Progenitor cell of endocrine pancreas (in vitro differentiated cells): ENCODE measurements around the gene GPX7. TPM values are rescaled to one million over a fixed set of nuclear protein-coding genes. Genes with fewer than 3 reads are reported as not detected.

Experiments used
- DNase-seq: peaks from one replicate; pipeline ENCODE4 v3.0.0; 2021; ENCODE audit warnings: low spot score; ENCODE audit not compliant: unreplicated experiment
- H3K27ac Mint-ChIP-seq: 2 replicates; pipeline ENCODE4 v1.8.0; 2021; ENCODE audit warnings: mild to moderate bottlenecking, moderate library complexity, mixed read lengths
- H3K27me3 Mint-ChIP-seq: 2 replicates; pipeline ENCODE4 v1.8.0; 2021; ENCODE audit warnings: mixed read lengths
- H3K36me3 Mint-ChIP-seq: 2 replicates; pipeline ENCODE4 v1.8.0; 2022; ENCODE audit warnings: mixed read lengths; ENCODE audit not compliant: insufficient read depth
- H3K4me1 Mint-ChIP-seq: 2 replicates; pipeline ENCODE4 v1.8.0; 2021; ENCODE audit warnings: low read depth, mixed read lengths
- H3K4me3 Mint-ChIP-seq: 2 replicates; pipeline ENCODE4 v1.8.0; 2021; ENCODE audit warnings: low read depth, mild to moderate bottlenecking, moderate library complexity, mixed read lengths
- H3K9me3 Mint-ChIP-seq: 2 replicates; pipeline ENCODE4 v1.8.0; 2021; ENCODE audit warnings: low read depth, mixed read lengths
- total RNA-seq: library from RNA; stranded (reverse); gene quantifications from 2 replicates; pipeline ENCODE4 v1.2.1, GENCODE V29; 2021
- TF ChIP-seq, protein P1 (sequence below): fragments of 200-600 bp; sonication (generic); IDR thresholded peaks from one replicate; pipeline ENCODE4 v1.5.0; 2021; ENCODE audit warnings: antibody characterized with exemption, mild to moderate bottlenecking; ENCODE audit not compliant: unreplicated experiment

GPX7 gene
- total RNA-seq, 1 donor from 2014 or later, result 26.7 TPM

GRCh38 chr1:52654063-52654462 is 51.9 kb downstream of the GPX7 start:
- DNase-seq, result no peak
- TF ChIP-seq, protein P1, sequence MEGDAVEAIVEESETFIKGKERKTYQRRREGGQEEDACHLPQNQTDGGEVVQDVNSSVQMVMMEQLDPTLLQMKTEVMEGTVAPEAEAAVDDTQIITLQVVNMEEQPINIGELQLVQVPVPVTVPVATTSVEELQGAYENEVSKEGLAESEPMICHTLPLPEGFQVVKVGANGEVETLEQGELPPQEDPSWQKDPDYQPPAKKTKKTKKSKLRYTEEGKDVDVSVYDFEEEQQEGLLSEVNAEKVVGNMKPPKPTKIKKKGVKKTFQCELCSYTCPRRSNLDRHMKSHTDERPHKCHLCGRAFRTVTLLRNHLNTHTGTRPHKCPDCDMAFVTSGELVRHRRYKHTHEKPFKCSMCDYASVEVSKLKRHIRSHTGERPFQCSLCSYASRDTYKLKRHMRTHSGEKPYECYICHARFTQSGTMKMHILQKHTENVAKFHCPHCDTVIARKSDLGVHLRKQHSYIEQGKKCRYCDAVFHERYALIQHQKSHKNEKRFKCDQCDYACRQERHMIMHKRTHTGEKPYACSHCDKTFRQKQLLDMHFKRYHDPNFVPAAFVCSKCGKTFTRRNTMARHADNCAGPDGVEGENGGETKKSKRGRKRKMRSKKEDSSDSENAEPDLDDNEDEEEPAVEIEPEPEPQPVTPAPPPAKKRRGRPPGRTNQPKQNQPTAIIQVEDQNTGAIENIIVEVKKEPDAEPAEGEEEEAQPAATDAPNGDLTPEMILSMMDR, result no peak
- no peaks in the 10 kb centered on the region for H3K9me3 Mint-ChIP-seq
- H3K4me1 Mint-ChIP-seq, result peaks cover 4% of the 10 kb centered on the region
- peaks cover under 1% of the 10 kb centered on the region for H3K27me3 Mint-ChIP-seq
- no peak overlapping the region for H3K27ac Mint-ChIP-seq
- H3K4me3 Mint-ChIP-seq, result no peak overlapping the region
- H3K36me3 Mint-ChIP-seq, result no peaks in the 10 kb centered on the region

DNA sequence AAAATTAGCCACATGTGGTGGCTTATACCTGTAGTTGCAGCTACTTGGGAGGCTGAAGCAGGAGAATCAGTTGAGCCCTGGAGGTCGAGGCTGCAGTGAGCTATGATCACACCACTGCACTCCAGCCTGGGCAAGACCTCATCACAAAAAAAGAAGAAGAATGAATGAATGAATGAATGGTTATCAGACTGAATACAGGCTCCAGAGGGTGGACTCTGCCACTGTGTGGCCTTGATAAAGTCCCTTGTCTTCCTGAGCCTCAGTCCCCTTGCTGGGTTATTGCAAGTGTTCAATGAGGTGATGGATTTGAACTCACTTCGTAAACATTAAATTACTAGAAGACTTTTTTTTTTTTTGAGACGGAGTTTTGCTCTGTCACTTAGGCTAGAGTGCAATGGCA is 55.5 kb downstream of the GPX7 start:
- Mint-ChIP-seq H3K27ac (no peak overlapping the region), H3K4me1 (peaks cover 7% of the 10 kb centered on the region), H3K9me3 (no peaks in the 10 kb centered on the region), H3K36me3 (no peaks in the 10 kb centered on the region), H3K4me3 (no peak overlapping the region), H3K27me3 (no peaks in the 10 kb centered on the region)
- DNase-seq, result no peak
- TF ChIP-seq, protein P1, result no peak

Other genes starting within 250 kb of the GPX7 start
- 42.7 and 51.6 TPM in 2 replicates for gene CC2D1B, start 236.2 kb upstream of the GPX7 start, total RNA-seq
- 10.5 and 11.0 TPM in 2 replicates for gene ORC1, start 197.9 kb upstream of the GPX7 start, total RNA-seq
- gene PRPF38A, start 197.8 kb upstream of the GPX7 start, total RNA-seq, result 62.7 and 62.9 TPM in 2 replicates
- 130 and 139 TPM in 2 replicates for gene TUT4, start 49.3 kb upstream of the GPX7 start, total RNA-seq
- 0.29 and 0.38 TPM in 2 replicates for gene SHISAL2A, start 30.8 kb downstream of the GPX7 start, total RNA-seq
- gene COA7, start 96.0 kb downstream of the GPX7 start, total RNA-seq, result 15.4 and 16.5 TPM in 2 replicates
- 30.4 and 31.5 TPM in 2 replicates for gene ZYG11B, start 124.1 kb downstream of the GPX7 start, total RNA-seq
- 0.16 TPM in 1 of 2 replicates, not detected in the other for gene ZYG11A, start 240.4 kb downstream of the GPX7 start, total RNA-seq